ENCODE results near the gene MYOM3.
"Not testable (repeated sequence)": the region's sequence is repeated elsewhere in the genome, so short reads cannot be mapped to it uniquely, and the experiment has no call there.

MYOM3 gene

GRCh38 chr1:24010650-24011049, 101.3 kb downstream of the MYOM3 start:
- no peak overlapping the region for H3K4me3 ChIP-seq (ENCODE audit: low read depth, low read length)
- no peak for DNase-seq (ENCODE audit: low read depth)
- in situ Hi-C loops (cut with HindIII; ENCODE audit: low sequenced_read_pairs), result no loop called here
- TF ChIP-seq CTCF (IDR thresholded peaks at IDR 0.05; ENCODE audit: low read depth, low read length, missing control alignments), result no peak

- H3K4me3 ChIP-seq (ENCODE audit: low read depth, low read length), result no peak overlapping the region
- DNase-seq (ENCODE audit: low read depth), result no peak
- TF ChIP-seq CTCF (IDR thresholded peaks at IDR 0.05; ENCODE audit: low read depth, low read length, missing control alignments), result no peak
- in situ Hi-C loops (cut with HindIII; ENCODE audit: low sequenced_read_pairs), result no loop called here
These were observed 102.5 kb downstream of the MYOM3 start for GRCh38 chr1:24009406-24009805.

- in situ Hi-C loops (cut with HindIII; ENCODE audit: low sequenced_read_pairs); H3K4me3 ChIP-seq (ENCODE audit: low read depth, low read length): not testable (repeated sequence)
- peak; percentile 63 for DNase-seq (ENCODE audit: low read depth)
These were observed 103.3 kb downstream of the MYOM3 start for GRCh38 chr1:24008574-24009184.

- H3K4me3 ChIP-seq (ENCODE audit: low read depth, low read length), result no peak overlapping the region
- DNase-seq (ENCODE audit: low read depth), result no peak
- in situ Hi-C loops (cut with HindIII; ENCODE audit: low sequenced_read_pairs), result no loop called here
- TF ChIP-seq CTCF (IDR thresholded peaks at IDR 0.05; ENCODE audit: low read depth, low read length, missing control alignments), result no peak
These were observed 104.9 kb downstream of the MYOM3 start for GRCh38 chr1:24007079-24007478.
